H1 (cell line): ENCODE data around the gene KCTD12. TPM values are rescaled to one million over a fixed set of nuclear protein-coding genes. Genes with fewer than 3 reads are reported as not detected.

Experiments
- BACH1 ChIP-seq: IDR thresholded peaks from 2 replicates; pipeline ENCODE4 v1.6.1; 2012; ENCODE audit warnings: low read length, improper control_type of control experiment
- CHD7 ChIP-seq: fragments of 300-600 bp; sonication (generic); IDR thresholded peaks from 2 replicates; pipeline ENCODE4 v1.7.1; 2012; ENCODE audit warnings: low read length, moderate library complexity, mild to moderate bottlenecking, inconsistent platforms; ENCODE audit not compliant: insufficient replicate concordance
- EGR1 ChIP-seq: IDR thresholded peaks from 2 replicates; pipeline ENCODE4 v1.6.1; 2011; ENCODE audit warnings: low read depth, low read length, borderline replicate concordance
- HDAC2 ChIP-seq, 2 experiments: fragments of 300-600 bp in 1 of 2; sonication (generic) in 1 of 2; IDR thresholded peaks; 2 replicates each; pipeline ENCODE4 v1.6.1; 2011 to 2012; ENCODE audit warnings: low read depth in 2 of 2, low read length in 2 of 2, mild to moderate bottlenecking in 2 of 2, moderate library complexity in 2 of 2, borderline replicate concordance in 1 of 2, inconsistent platforms in 1 of 2
- NRF1 ChIP-seq: IDR thresholded peaks from 2 replicates; pipeline ENCODE4 v1.6.1; 2011; ENCODE audit warnings: mild to moderate bottlenecking, low read depth, low read length, improper control_type of control experiment
- POLR2A ChIP-seq, 2 experiments: IDR thresholded peaks; 1 replicate in 1 of 2; 2 replicates in 1 of 2; pipeline ENCODE4 v1.6.1; 2011; ENCODE audit warnings: low read depth in 2 of 2, low read length in 2 of 2, mild to moderate bottlenecking in 2 of 2; ENCODE audit errors: control extremely low read depth in 1 of 2
- POLR2AphosphoS5 ChIP-seq: IDR thresholded peaks from 2 replicates; pipeline ENCODE4 v1.6.1; 2011; ENCODE audit warnings: low read depth, low read length
- TAF1 ChIP-seq: IDR thresholded peaks from 2 replicates; pipeline ENCODE4 v1.6.1; 2011; ENCODE audit warnings: mild to moderate bottlenecking, low read depth, low read length
- TBP ChIP-seq: IDR thresholded peaks from 2 replicates; pipeline ENCODE4 v1.6.1; 2011; ENCODE audit warnings: low read depth, low read length, improper control_type of control experiment
- TEAD4 ChIP-seq: IDR thresholded peaks from 2 replicates; pipeline ENCODE4 v1.6.1; 2012; ENCODE audit warnings: low read depth, low read length, inconsistent platforms, mixed read lengths
- polyA plus RNA-seq, 7 experiments: library from polyadenylated mRNA; depleted of rRNA in 3 of 7; stranded (reverse) in 5 of 7; unstranded in 2 of 7; fragments of >200 nt in 5 of 7; fragments of 200-250 nt in 2 of 7; gene quantifications; 1 replicate in 5 of 7; 2 replicates in 1 of 7; 4 replicates in 1 of 7; pipeline versions ENCODE4 v1.2.1 to v1.2.3, GENCODE V29; 2011 to 2013; ENCODE audit warnings: missing spikeins in 2 of 7, mixed read lengths in 2 of 7
- total RNA-seq: library from RNA; stranded (reverse); fragmentation: NEBNext Ultra II Directional; extraction: Animal tissue kit (Norgen Biotek cat#: 25700); gene quantifications from 2 replicates; pipeline ENCODE4 v1.2.1, GENCODE V29; 2021

The KCTD12 gene
- total and polyA plus RNA-seq, 2 of the 8 experiments (the other 6 are each of a cell fraction or from before 2014, with no cell fraction given), result 2.5 to 9.6 TPM

GRCh38 chr13:76904507-76904906, 18.3 kb upstream of the KCTD12 start (continued):
- no peak for TF ChIP-seq CHD7
- no peak for TF ChIP-seq BACH1
- no peak for TF ChIP-seq TEAD4
- no peak for TF ChIP-seq HDAC2 (IDR thresholded peaks at IDR 0.05; ENCODE audit: borderline replicate concordance in 1 of 2, low read depth in 2 of 2, low read length in 2 of 2)
- no peak for TF ChIP-seq TBP
- no peak for TF ChIP-seq EGR1
- TF ChIP-seq NRF1, result no peak
- no peak for TF ChIP-seq TAF1
- no peak for TF ChIP-seq POLR2AphosphoS5
- TF ChIP-seq POLR2A (IDR thresholded peaks at IDR 0.05; ENCODE audit: control extremely low read depth in 1 of 2, low read depth in 2 of 2, low read length in 2 of 2), result no peak
